HuH-7.5 (cell line): ENCODE results near the gene LTBP4.
"Not testable (repeated sequence)": the region's sequence is repeated elsewhere in the genome, so short reads cannot be mapped to it uniquely, and the experiment has no call there.

Experiments
- DNase-seq: peaks from one replicate; pipeline ENCODE4 v3.0.0; 2011; ENCODE audit warnings: low spot score

LTBP4 gene

DNA sequence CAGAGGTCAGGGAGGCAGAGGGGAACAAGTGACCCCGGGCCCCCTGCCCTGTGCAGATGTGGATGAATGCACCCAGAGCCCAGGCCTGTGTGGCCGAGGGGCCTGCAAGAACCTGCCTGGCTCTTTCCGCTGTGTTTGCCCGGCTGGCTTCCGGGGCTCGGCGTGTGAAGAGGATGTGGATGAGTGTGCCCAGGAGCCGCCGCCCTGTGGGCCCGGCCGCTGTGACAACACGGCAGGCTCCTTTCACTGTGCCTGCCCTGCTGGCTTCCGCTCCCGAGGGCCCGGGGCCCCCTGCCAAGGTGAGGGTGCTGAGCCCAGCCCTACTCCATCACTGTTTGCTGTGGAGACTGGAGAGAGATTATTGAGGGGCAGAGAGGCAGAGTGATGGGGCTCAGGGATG is 9.9 kb downstream of the LTBP4 start:
- DNase-seq = no peak

DNA sequence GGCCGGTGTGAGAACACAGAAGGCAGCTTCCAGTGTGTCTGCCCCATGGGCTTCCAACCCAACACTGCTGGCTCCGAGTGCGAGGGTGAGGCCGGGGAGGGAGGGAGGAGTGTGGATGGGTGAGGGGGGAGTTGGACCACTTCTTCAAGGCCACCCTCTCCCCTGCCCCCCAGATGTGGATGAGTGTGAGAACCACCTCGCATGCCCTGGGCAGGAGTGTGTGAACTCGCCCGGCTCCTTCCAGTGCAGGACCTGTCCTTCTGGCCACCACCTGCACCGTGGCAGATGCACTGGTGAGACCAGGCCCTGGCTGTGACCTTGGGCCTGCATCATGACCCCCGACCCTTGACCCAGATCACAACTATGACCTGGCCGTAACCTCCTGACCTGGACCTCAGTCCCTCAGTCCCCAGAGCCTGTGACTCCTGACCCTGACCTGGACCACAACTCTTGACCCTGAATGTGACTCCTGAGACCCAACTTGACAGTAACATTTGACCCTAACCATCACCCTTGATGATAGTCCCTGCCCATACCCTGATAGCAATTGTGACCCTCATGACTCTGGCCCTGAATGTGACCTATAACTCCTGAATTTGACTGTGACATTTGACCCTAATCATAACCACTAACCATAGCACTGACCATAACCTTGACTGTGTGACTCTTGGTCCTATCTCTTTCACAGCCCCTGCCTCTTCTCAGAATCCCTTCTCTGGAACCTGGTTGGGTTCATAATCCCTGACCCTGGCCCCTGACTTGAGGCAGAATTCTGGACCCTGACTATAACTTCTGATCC is 10.9 kb downstream of the LTBP4 start:
- DNase-seq = no peak

DNA sequence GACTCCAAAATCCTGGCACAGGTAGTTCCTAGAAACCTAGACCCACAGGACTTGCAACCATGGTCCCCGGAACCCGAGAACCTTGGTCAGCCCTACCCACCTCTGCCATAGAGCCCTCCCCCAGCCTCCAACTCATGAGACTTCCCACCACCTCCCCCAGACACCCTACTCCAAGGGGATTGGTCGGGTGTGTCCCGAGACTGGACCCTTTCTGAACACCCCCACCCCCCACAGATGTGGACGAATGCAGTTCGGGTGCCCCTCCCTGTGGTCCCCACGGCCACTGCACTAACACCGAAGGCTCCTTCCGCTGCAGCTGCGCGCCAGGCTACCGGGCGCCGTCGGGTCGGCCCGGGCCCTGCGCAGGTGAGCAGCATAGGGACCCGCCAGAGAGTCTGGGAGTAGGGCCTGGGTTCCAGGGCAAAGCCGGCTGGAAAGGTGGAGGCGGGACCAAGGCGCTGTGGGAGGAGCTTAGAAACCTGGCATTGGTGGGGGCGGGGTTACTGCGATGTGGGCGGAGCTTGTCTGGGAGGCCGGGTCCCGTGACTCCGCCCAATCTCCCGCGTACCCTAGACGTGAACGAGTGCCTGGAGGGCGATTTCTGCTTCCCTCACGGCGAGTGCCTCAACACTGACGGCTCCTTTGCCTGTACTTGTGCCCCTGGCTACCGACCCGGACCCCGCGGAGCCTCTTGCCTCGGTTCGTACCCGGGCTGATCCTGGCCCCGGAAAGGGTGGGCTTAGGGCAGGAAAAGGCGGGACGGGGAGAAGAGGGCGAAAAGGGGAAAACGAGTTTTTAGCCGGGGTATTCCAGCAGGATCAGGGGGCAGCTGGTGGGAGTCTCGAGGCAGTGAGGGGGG is 11.9 kb downstream of the LTBP4 start:
- no peak for DNase-seq

DNA sequence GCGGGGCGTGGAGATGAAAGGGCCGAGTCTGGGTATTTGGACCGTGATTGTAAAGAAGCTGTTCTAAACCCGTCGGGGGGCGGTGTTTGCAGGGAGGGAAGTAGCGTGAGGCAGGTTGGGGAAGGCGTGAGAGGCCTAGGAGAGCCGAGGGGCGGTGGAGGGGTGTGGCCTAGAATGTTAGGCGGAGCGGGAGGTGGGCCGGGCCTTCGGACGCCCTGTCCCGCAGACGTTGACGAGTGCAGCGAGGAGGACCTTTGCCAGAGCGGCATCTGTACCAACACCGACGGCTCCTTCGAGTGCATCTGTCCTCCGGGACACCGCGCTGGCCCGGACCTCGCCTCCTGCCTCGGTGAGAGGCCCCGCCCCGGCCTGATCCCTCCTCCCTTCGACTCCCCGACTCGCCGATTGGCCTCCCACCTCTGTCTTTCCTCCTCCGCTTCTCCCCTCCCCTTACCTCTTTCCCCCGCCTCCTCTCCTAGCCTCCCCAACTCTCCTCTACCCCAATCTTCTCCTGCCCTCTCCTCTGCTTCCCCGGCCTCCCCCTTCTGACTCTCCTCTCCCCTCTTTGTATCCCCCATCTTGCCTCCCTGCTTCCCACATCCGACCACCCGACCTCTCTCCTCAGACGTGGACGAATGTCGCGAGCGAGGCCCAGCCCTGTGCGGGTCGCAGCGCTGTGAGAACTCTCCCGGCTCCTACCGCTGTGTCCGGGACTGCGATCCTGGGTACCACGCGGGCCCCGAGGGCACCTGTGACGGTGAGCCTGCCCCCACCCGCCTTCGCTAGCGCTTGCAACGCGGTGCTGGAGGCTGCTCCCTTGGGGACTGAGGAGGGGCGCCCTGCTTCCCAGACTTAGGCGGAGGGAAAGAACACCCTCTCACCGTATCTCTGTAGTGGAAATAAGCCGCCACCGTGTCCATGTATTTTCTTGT is 12.8 kb downstream of the LTBP4 start:
- no peak for DNase-seq

DNA sequence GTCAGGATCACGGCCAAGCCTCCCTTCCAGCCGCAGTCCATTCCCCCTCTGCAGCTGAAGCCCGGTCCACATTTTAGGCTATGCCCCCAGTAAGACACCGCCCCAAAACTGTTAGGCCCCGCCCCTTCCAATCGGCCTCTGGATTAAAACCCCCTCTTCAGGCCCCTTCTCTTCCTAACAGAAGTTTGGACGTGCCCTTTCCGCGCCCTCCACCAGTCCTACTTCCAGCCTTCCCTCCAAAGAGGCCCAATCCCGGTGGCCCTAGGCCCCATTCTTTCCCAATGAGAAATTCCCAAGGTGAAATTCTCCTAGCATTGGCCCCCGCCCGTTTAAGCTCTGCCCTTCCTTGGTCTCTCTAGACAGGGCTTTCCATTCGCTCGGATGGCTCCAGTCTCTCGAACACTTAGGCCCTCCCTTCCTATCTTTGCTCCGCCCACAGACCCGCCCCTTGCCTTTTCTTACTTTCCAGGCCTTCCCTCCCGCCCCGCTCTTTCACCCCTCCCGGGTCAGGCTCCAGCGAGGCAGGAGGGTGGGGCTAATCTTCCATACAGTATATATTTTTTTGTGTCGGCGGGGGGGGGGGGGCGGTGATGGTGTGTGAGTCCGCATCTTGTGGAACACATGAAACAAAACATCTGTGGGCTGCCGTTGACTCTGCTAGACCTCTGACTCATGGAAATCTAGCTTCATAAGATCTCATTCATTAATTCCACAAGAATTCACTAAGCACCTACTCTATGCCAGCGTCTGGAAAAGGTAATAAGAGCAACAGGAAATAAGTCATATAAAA is 13.6 kb downstream of the LTBP4 start:
- DNase-seq = no peak

DNA sequence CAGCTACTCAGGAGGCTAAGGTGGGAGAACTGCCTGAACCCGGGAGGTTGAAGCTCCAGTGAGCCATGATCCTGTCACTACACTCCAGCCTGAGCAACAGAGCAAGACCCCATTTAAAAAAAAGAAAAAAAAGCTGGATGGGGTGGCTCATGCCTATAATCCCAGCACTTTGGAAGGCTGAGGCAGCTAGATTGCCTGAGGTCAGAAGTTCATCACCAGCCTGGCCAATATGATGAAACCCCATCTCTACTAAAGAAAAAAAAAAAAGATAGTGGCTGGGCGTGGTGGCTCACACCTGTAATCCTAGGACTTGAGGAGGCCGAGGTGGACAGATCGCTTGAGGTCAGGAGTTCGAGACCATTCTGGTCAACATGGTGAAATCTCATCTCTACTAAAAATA is 15.0 kb downstream of the LTBP4 start:
- no peak for DNase-seq

DNA sequence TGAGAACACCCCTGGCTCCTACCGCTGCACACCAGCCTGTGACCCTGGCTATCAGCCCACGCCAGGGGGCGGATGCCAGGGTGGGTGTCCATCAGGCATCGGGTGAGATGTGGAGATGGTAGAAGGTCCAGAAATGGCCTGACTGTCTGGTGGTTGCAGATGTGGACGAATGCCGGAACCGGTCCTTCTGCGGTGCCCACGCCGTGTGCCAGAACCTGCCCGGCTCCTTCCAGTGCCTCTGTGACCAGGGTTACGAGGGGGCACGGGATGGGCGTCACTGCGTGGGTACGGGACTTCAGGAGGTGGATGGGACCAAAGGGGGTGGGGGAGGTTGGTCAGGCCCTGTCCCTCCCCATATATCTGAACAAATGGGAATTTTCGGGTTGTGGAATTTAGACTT is 15.8 kb downstream of the LTBP4 start:
- DNase-seq = no peak

DNA sequence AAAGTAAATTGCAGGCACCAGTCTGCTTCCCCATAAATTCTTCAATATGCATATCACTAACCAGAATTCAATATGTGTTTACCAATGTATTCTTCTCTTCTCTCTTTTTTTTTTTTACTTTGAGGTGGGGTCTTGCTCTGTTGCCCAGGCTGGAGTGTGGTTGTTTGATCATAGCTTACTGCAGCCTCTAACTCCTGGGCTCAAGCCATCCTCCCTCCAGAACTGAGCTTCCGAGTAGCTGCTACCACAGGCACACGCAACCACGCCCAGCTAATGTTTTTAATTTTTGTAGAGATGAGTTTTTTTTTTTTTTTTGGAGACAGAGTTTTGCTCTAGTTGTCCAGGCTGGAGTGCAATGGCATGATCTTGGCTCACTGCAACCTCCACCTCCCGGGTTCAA is 16.8 kb downstream of the LTBP4 start:
- no peak for DNase-seq

DNA sequence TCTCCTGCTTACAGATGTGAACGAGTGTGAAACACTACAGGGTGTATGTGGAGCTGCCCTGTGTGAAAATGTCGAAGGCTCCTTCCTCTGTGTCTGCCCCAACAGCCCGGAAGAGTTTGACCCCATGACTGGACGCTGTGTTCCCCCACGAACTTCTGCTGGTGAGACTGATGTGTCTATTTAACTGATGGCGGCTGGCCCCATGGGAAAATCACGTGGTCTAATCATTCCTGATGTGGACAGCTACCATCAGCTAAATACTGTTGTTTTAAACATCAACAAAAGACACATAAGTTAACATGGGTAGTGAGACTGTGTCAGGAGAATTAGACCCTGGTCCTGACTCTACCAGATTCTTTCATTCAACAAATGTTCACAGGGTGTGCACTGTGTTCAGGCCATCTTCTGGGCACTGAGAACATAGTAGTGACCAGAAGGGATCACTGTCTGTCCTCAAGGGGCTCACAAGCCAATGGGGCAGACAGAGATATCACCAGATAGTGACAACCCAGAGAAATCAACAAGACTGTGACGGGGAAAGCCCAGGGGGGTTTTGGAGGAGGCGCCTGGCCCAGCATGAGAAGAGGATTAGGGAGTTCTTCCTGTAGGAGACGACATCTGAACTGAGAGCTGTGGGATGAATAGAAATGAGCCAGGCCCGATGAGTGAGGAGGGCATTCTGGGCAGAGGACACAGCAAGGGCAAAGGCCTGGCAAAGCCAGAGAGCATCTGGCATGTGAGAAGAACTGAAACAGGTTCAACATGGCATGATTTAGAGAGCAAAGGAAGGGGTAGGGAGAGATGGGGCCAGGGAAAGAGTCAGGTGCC is 18.4 kb downstream of the LTBP4 start:
- no peak for DNase-seq

DNA sequence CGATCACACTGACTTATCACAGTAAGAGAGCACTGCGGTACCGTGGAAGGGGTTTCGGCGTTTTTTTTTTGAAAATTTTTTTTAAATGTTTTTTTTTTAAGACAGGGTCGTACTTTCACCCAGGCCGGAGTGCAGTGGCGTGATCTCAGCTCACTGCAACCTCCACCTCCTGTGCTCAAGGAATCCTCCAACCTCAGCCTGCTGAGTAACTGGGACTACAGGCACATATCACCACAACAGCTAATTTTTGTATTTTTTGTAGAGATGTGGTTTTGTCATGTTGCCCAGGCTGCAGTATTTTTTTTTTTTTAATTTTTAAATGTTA is 19.0 kb downstream of the LTBP4 start:
- DNase-seq = no peak

DNA sequence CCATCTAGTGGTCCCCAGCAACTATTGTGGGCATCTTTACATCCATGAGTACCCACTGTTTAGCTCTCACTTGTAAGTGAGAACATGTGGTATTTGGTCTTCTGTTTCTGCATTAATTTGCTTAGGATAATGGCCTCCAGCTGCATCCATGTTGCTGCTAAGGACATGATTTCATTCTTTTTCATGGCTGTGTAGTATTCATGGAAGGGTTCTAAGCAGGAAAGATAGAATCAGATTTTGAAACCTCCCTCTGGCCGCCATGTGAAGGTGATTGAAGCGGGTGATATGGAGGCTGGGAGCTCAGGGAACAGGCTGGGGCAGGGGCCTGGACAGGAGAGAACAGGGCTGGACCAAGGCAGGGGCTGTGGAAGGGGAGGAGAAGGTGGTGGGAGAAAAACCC is 20.1 kb downstream of the LTBP4 start:
- DNase-seq = no peak

DNA sequence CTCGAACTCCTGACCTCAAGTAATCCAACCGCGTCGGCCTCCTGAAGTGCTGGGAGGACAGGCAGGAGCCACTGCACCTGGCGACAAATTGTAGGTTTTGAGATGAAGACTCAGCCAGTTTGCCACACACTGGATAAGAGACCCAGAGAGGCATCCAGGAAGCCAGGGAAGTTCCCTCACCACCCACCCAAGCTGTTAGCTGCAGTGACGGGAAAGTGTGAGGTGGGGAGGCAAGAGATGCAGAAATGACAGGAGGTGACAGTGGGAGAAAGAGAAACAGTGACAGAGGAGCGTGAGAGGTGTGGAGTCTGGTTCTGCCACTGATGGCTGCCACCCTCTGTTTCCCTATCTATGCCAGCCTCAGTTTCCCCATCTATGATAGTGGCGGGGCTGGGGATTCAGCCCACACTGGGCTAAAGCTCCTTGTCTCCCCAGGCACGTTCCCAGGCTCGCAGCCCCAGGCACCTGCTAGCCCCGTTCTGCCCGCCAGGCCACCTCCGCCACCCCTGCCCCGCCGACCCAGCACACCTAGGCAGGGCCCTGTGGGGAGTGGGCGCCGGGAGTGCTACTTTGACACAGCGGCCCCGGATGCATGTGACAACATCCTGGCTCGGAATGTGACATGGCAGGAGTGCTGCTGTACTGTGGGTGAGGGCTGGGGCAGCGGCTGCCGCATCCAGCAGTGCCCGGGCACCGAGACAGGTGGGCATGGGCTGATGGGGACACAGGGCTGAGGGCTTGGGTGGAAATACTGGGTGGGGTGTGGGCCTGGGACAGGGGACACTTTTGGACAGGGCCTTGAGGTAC is 21.0 kb downstream of the LTBP4 start:
- DNase-seq = no peak

DNA sequence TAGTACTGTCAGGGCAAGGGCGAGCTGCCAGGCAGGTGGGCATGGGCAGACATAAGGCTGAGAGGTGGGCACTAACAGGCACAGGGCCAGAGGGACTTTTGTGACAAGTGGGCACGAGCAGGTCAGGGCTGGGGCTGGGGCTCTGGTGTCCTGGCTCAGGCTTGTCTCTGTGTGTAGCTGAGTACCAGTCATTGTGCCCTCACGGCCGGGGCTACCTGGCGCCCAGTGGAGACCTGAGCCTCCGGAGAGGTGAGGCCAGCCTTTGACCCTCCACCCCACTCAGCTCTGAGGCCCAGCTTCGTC is 21.6 kb downstream of the LTBP4 start:
- no peak for DNase-seq

DNA sequence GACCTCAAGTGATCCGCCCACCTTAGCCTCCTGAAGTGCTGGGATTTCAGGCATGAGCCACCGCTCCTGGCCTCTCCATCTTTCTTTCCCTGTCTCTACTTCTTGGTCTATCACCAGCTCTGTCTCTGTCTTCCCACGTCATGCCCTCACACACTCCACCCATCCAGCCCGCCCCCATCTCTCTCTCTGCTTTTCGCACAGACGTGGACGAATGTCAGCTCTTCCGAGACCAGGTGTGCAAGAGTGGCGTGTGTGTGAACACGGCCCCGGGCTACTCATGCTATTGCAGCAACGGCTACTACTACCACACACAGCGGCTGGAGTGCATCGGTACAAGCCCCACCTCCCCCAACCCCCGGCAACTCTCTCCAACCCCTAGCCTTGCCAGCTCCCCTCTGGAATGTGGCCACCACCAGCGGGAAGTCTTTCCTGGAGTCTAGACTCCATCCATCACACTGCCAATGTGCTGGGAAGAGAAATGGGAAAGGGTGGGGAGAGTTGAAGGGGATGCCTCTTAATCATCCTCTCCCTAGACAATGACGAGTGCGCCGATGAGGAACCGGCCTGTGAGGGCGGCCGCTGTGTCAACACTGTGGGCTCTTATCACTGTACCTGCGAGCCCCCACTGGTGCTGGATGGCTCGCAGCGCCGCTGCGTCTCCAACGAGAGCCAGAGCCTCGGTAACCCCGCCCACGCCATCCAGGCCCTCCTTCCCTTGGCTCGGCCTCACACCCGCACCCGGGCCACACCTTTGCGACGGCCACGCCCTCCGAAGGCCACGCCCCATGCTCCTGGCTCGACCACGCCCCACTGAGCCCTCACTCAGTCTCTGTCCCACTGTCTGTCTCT is 22.5 kb downstream of the LTBP4 start:
- peak; percentile 88 for DNase-seq

DNA sequence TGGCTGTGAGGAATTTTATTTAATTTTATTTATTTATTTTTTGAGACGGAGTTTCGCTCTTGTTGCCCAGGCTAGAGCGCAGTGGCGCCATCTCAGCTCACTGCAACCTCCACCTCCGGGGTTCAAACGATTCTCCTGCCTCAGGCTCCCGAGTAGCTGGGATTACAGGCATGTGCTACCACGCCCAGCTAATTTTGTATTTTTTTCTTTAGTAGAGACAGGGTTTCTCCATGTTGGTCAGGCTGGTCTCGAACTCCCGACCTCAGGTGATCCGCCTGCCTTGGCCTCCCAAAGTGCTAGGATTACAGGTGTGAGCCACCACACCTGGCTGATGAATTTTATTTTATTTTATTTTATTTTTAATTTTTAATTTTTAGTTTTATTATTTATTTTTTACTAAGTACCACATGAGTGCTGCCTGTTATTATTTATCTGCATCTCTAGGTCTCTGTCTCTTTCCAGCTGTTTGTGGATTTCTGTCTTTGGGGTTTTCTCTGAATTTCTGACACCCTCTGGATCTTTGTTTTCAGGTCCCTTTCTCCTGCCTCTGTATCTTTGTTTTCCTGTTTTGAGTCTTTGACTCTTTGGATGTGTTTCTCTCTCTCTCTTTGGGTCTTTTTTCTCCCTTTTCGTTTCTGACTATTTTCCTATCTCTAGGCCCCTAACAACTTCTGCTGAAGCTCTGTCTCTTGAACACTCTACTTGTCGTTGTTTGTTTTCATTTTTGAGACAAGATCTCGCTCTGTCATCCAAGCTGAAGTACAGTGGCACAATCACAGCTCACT is 23.4 kb downstream of the LTBP4 start:
- not testable (repeated sequence) for DNase-seq

DNA sequence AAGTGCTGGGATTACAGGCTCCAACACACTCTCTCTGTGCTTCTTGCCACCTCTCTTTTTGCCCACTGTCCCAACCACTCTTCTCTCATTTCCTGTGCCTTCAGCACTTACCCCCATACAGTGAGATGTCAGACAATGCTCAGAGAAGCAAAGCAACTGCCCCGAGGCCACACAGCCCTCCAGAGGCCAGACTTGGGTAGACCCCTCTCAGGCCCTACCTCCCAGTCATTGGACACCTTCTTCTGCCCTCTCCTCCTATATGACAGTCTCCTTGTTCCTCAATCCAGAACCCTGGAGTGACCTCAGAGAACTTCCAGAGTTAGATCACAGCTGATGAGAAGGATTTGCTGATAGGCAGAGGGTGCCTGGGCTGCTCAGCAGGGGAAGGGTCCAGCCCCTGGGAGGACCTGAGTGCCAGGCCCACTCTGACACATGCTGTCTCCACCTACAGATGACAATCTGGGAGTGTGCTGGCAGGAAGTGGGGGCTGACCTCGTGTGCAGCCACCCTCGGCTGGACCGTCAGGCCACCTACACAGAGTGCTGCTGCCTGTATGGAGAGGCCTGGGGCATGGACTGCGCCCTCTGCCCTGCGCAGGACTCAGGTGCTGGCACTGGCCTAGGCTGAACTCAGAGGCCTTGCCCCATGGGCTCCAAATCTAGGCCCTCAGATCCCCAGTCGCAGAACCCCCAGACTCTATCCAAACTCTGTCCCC is 24.4 kb downstream of the LTBP4 start:
- DNase-seq = no peak

DNA sequence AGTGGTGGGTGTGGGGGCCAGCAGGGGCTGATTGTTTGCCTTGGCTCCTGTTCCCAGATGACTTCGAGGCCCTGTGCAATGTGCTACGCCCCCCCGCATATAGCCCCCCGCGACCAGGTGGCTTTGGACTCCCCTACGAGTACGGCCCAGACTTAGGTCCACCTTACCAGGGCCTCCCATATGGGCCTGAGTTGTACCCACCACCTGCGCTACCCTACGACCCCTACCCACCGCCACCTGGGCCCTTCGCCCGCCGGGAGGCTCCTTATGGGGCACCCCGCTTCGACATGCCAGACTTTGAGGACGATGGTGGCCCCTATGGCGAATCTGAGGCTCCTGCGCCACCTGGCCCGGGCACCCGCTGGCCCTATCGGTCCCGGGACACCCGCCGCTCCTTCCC is 25.7 kb downstream of the LTBP4 start:
- DNase-seq = no peak
